ENCODE measurements around the gene SNRPN. TPM values are rescaled to one million over a fixed set of nuclear protein-coding genes. Genes with fewer than 3 reads are reported as not detected.
"Not testable (repeated sequence)": the region's sequence is repeated elsewhere in the genome, so short reads cannot be mapped to it uniquely, and the experiment has no call there.

The SNRPN gene
- total RNA-seq, 1 experiment from 2014 or later, result 800 TPM

DNA sequence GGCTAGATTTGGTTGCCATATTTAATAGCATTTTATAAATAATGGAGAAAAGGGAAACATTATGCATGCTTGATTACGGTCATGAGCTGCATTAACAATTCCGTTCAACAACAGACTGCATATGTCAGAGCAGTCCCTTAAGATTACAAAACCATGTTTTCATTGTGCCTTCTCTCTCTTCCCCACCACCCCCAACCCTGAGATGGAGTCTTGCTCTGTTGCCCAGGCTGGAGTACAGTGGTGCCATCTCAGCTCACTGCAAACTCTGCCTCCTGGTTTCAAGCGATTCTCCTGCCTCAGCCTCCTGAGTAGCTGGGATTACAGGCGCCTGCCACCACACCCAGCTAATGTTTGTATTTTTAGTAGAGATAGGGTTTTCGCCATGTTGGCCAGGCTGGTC, 17.9 kb downstream of the SNRPN start:
- H3K9me3 Mint-ChIP-seq, result peaks cover 27% of the 10 kb centered on the region

GRCh38 chr15:24976932-24977331, 22.1 kb downstream of the SNRPN start:
- Mint-ChIP-seq H3K4me1 (peaks cover 53% of the 10 kb centered on the region), H3K4me3 (no peak overlapping the region), H3K27me3 (ENCODE audit: low read depth) (no peaks in the 10 kb centered on the region), H3K27ac (peak overlapping the region; percentile 41; the same call in 1 of the 2 replicates), H3K9me3 (peaks cover 40% of the 10 kb centered on the region), H3K36me3 (peaks cover 90% of the 10 kb centered on the region)
- ATAC-seq (no peak), DNase-seq (ENCODE audit: low spot score) (no peak)
- CTCF ChIA-PET, result no interaction called here
- TF ChIP-seq SP1 (CRISPR knock-in tag; conservative IDR thresholded peaks at IDR 0.05) (no peak), GRHL2 (CRISPR knock-in tag; IDR thresholded peaks at IDR 0.05; ENCODE audit: insufficient replicate concordance, severe bottlenecking) (no peak), GTF2I (CRISPR knock-in tag; conservative IDR thresholded peaks at IDR 0.05) (no peak), FOXP1 (CRISPR knock-in tag; IDR thresholded peaks at IDR 0.05; ENCODE audit: borderline replicate concordance) (no peak)
- TF ChIP-seq, protein P1, sequence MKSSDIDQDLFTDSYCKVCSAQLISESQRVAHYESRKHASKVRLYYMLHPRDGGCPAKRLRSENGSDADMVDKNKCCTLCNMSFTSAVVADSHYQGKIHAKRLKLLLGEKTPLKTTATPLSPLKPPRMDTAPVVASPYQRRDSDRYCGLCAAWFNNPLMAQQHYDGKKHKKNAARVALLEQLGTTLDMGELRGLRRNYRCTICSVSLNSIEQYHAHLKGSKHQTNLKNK (CRISPR knock-in tag; IDR thresholded peaks at IDR 0.05), result no peak
- POLR2A ChIA-PET, result interaction anchor here (0.6 kb wide), 1 partner anchor 203 kb away, joined by 5 read pairs; no protein-coding TSS in a partner anchor

More for the DNA sequence above, 17.9 kb downstream of the SNRPN start:
- H3K27ac Mint-ChIP-seq; CTCF ChIA-PET; POLR2A ChIA-PET; H3K27me3 Mint-ChIP-seq (ENCODE audit: low read depth); H3K4me3 Mint-ChIP-seq; ATAC-seq; DNase-seq (ENCODE audit: low spot score): not testable (repeated sequence)
- peak; percentile 94 for TF ChIP-seq ZNF121 (CRISPR knock-in tag; IDR thresholded peaks at IDR 0.05)
- Mint-ChIP-seq H3K36me3 (peaks cover 91% of the 10 kb centered on the region), H3K4me1 (peaks cover 33% of the 10 kb centered on the region)

GRCh38 chr15:24977686-24978085, 22.9 kb downstream of the SNRPN start:
- peaks cover 40% of the 10 kb centered on the region for H3K9me3 Mint-ChIP-seq
- CTCF ChIA-PET, result interaction anchor here (0.8 kb wide), 1 partner anchor 10 kb away, joined by 3 read pairs; no protein-coding TSS in a partner anchor
- H3K27me3 Mint-ChIP-seq (ENCODE audit: low read depth), result no peaks in the 10 kb centered on the region
- POLR2A ChIA-PET, result no interaction called here
- peak; percentile 23; the same call in 1 of the 2 replicates for ATAC-seq
- peak overlapping the region; percentile 82 for H3K27ac Mint-ChIP-seq
- H3K4me3 Mint-ChIP-seq, result no peak overlapping the region
- DNase-seq (ENCODE audit: low spot score), result no peak
- H3K36me3 Mint-ChIP-seq, result peaks cover 93% of the 10 kb centered on the region
- peaks cover 58% of the 10 kb centered on the region for H3K4me1 Mint-ChIP-seq
- TF ChIP-seq E2F5 (CRISPR knock-in tag; IDR thresholded peaks at IDR 0.05), result no peak
- no peak for TF ChIP-seq ZNF121 (CRISPR knock-in tag; IDR thresholded peaks at IDR 0.05)
- TF ChIP-seq ZNF416 (CRISPR knock-in tag; IDR thresholded peaks at IDR 0.05), result no peak
- TF ChIP-seq TEAD4 (CRISPR knock-in tag; IDR thresholded peaks at IDR 0.05), result no peak
- no peak for TF ChIP-seq NR1H2 (CRISPR knock-in tag; IDR thresholded peaks at IDR 0.05)
- TF ChIP-seq GTF2I (CRISPR knock-in tag; conservative IDR thresholded peaks at IDR 0.05), result no peak
- no peak for TF ChIP-seq PRRX2 (CRISPR knock-in tag; IDR thresholded peaks at IDR 0.05)
- TF ChIP-seq EMX1 (CRISPR knock-in tag; IDR thresholded peaks at IDR 0.05), result no peak
- TF ChIP-seq NFE2L1 (CRISPR knock-in tag; IDR thresholded peaks at IDR 0.05), result no peak
- no peak for TF ChIP-seq E2F1 (CRISPR knock-in tag; IDR thresholded peaks at IDR 0.05)
- no peak for TF ChIP-seq ZSCAN18 (CRISPR knock-in tag; IDR thresholded peaks at IDR 0.05)

GRCh38 chr15:24985224-24985623, 30.4 kb downstream of the SNRPN start:
- POLR2A ChIA-PET, result no interaction called here
- DNase-seq (ENCODE audit: low spot score) (no peak), ATAC-seq (no peak)
- peak overlapping the region; percentile 54; the same call in 1 of the 2 replicates for H3K27ac Mint-ChIP-seq
- H3K4me1 Mint-ChIP-seq, result peaks cover 45% of the 10 kb centered on the region
- H3K27me3 Mint-ChIP-seq (ENCODE audit: low read depth), result no peaks in the 10 kb centered on the region
- H3K36me3 Mint-ChIP-seq, result peaks cover 92% of the 10 kb centered on the region
- peaks cover 31% of the 10 kb centered on the region for H3K9me3 Mint-ChIP-seq
- CTCF ChIA-PET, result no interaction called here
- H3K4me3 Mint-ChIP-seq, result no peak overlapping the region
- no peak for TF ChIP-seq ELF4 (CRISPR knock-in tag; IDR thresholded peaks at IDR 0.05; ENCODE audit: low read depth)
- no peak for TF ChIP-seq MXD4 (CRISPR knock-in tag; IDR thresholded peaks at IDR 0.05; ENCODE audit: borderline replicate concordance)
- TF ChIP-seq, protein P2, sequence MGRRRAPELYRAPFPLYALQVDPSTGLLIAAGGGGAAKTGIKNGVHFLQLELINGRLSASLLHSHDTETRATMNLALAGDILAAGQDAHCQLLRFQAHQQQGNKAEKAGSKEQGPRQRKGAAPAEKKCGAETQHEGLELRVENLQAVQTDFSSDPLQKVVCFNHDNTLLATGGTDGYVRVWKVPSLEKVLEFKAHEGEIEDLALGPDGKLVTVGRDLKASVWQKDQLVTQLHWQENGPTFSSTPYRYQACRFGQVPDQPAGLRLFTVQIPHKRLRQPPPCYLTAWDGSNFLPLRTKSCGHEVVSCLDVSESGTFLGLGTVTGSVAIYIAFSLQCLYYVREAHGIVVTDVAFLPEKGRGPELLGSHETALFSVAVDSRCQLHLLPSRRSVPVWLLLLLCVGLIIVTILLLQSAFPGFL (CRISPR knock-in tag; IDR thresholded peaks at IDR 0.05; ENCODE audit: borderline replicate concordance), result no peak
- TF ChIP-seq E2F1 (CRISPR knock-in tag; IDR thresholded peaks at IDR 0.05), result no peak
- TF ChIP-seq NR1H2 (CRISPR knock-in tag; IDR thresholded peaks at IDR 0.05), result no peak
- TF ChIP-seq, protein P3, sequence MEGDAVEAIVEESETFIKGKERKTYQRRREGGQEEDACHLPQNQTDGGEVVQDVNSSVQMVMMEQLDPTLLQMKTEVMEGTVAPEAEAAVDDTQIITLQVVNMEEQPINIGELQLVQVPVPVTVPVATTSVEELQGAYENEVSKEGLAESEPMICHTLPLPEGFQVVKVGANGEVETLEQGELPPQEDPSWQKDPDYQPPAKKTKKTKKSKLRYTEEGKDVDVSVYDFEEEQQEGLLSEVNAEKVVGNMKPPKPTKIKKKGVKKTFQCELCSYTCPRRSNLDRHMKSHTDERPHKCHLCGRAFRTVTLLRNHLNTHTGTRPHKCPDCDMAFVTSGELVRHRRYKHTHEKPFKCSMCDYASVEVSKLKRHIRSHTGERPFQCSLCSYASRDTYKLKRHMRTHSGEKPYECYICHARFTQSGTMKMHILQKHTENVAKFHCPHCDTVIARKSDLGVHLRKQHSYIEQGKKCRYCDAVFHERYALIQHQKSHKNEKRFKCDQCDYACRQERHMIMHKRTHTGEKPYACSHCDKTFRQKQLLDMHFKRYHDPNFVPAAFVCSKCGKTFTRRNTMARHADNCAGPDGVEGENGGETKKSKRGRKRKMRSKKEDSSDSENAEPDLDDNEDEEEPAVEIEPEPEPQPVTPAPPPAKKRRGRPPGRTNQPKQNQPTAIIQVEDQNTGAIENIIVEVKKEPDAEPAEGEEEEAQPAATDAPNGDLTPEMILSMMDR (IDR thresholded peaks at IDR 0.05), result no peak
- no peak for TF ChIP-seq ZNF138 (CRISPR knock-in tag; conservative IDR thresholded peaks at IDR 0.05)
- TF ChIP-seq ZBTB21 (CRISPR knock-in tag; IDR thresholded peaks at IDR 0.05; ENCODE audit: borderline replicate concordance), result no peak
